Mammary epithelial cell (primary cell): ENCODE measurements around the gene HOXB7.

ENCODE experiments used
- EZH2 ChIP-seq: IDR thresholded peaks from 2 replicates; pipeline ENCODE4 v1.6.1; 2012; ENCODE audit warnings: low read length, inconsistent platforms, borderline replicate concordance
- TF ChIP-seq, protein P1 (sequence below), 2 donors: IDR thresholded peaks in 1 of 2; conservative IDR thresholded peaks in 1 of 2; 2 replicates each; pipeline ENCODE4 v1.5.1; 2011 to 2012; ENCODE audit warnings: inconsistent platforms in 2 of 2, low read length in 2 of 2, mild to moderate bottlenecking in 2 of 2, control low read depth in 1 of 2, low read depth in 1 of 2; ENCODE audit not compliant: insufficient read depth in 1 of 2; ENCODE audit errors: extremely low read depth in 1 of 2

DNA sequence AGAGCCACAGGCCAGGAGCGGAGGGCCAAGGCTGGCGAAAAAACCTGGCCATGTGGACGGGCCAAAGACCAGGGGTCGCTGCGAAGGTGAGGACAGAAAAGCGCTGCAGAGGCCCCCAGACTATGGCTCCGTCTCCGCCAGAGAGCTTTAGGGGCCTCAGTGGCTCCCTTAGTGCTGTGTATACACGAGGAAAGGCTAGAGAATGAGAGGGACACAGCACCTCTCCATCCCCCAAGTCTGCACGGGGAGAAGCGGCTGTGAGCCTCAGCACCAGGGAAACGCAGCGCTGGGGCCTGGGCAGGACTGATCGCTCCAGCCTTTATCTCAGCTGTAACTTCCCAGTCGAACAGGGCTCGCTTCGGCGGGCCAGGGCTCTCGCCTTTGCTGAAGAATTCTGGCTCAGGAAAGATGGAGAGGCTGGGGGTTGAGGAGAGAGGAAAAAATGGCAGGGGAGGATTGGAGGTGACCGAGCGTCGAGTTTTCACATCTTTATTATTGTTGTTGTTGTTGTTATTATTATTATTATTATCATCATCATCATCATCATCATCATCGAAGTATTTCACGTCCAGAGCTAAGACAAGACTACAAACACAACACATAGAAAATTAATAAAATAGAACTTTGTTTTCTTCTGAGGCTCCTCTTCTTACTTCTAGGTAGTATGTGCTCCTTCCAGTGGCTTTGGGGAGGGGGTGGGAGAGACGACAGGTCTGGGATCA is 15.4 kb downstream of the HOXB7 start:
- TF ChIP-seq, protein P1, sequence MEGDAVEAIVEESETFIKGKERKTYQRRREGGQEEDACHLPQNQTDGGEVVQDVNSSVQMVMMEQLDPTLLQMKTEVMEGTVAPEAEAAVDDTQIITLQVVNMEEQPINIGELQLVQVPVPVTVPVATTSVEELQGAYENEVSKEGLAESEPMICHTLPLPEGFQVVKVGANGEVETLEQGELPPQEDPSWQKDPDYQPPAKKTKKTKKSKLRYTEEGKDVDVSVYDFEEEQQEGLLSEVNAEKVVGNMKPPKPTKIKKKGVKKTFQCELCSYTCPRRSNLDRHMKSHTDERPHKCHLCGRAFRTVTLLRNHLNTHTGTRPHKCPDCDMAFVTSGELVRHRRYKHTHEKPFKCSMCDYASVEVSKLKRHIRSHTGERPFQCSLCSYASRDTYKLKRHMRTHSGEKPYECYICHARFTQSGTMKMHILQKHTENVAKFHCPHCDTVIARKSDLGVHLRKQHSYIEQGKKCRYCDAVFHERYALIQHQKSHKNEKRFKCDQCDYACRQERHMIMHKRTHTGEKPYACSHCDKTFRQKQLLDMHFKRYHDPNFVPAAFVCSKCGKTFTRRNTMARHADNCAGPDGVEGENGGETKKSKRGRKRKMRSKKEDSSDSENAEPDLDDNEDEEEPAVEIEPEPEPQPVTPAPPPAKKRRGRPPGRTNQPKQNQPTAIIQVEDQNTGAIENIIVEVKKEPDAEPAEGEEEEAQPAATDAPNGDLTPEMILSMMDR (conservative IDR thresholded peaks at IDR 0.05 in 1 of 2, IDR thresholded peaks at IDR 0.05 in 1 of 2; ENCODE audit: extremely low read depth in 1 of 2, insufficient read depth in 1 of 2, low read depth in 1 of 2, low read length in 2 of 2) = no peak
- no peak for TF ChIP-seq EZH2
